NOMO-1 (cell line): ENCODE data around the gene ANKRD13C.
A peak's percentile ranks its signal among the peaks of the same experiment; 100 is the strongest.
"Not testable (repeated sequence)": the region's sequence is repeated elsewhere in the genome, so short reads cannot be mapped to it uniquely, and the experiment has no call there.

Source experiments
- DNase-seq, 2 experiments: peaks; one replicate each; lab custom pipeline; 2025; ENCODE audit not compliant: unreplicated experiment in 2 of 2; lab: John Stamatoyannopoulos, UW

ANKRD13C gene

GRCh38 chr1:70360321-70360720 lies 5.8 kb upstream of the ANKRD13C start:
- no peak for DNase-seq

- DNase-seq, result no peak
Observed at GRCh38 chr1:70358921-70359564, 4.5 kb upstream of the ANKRD13C start.

GRCh38 chr1:70355920-70356319 lies 1.4 kb upstream of the ANKRD13C start:
- peak; percentile 43 to 84 for DNase-seq

- DNase-seq, result no peak
Observed at GRCh38 chr1:70355111-70355407, 537 bp upstream of the ANKRD13C start.

- DNase-seq, result peak in 1 of 2 experiments; percentile 22
Observed at GRCh38 chr1:70353601-70354331, 756 bp downstream of the ANKRD13C start.

- no peak for DNase-seq
Observed at GRCh38 chr1:70353044-70353443, 1.5 kb downstream of the ANKRD13C start.

- DNase-seq, result not testable (repeated sequence)
Observed at GRCh38 chr1:70349799-70350198, 4.7 kb downstream of the ANKRD13C start.

GRCh38 chr1:70348399-70349165 lies 5.9 kb downstream of the ANKRD13C start:
- no peak for DNase-seq

GRCh38 chr1:70339644-70340043 lies 14.9 kb downstream of the ANKRD13C start:
- not testable (repeated sequence) for DNase-seq

- no peak for DNase-seq
Observed at GRCh38 chr1:70336050-70336449, 18.5 kb downstream of the ANKRD13C start.

- DNase-seq, result no peak
Observed at GRCh38 chr1:70334436-70334835, 20.1 kb downstream of the ANKRD13C start.

- DNase-seq, result no peak
Observed at GRCh38 chr1:70333245-70333644, 21.3 kb downstream of the ANKRD13C start.

GRCh38 chr1:70331962-70332361 lies 22.6 kb downstream of the ANKRD13C start:
- DNase-seq, result no peak

GRCh38 chr1:70327306-70328076 lies 27.0 kb downstream of the ANKRD13C start:
- DNase-seq, result no peak

GRCh38 chr1:70324683-70325082 lies 29.8 kb downstream of the ANKRD13C start:
- no peak for DNase-seq

GRCh38 chr1:70319750-70320149 lies 34.8 kb downstream of the ANKRD13C start:
- no peak for DNase-seq

- no peak for DNase-seq
Observed at GRCh38 chr1:70318191-70318590, 36.3 kb downstream of the ANKRD13C start.

GRCh38 chr1:70317087-70317486 lies 37.4 kb downstream of the ANKRD13C start:
- DNase-seq, result no peak

GRCh38 chr1:70315782-70316181 lies 38.7 kb downstream of the ANKRD13C start:
- no peak for DNase-seq

- no peak for DNase-seq
Observed at GRCh38 chr1:70314706-70315304, 39.7 kb downstream of the ANKRD13C start.

GRCh38 chr1:70311369-70311768 lies 43.2 kb downstream of the ANKRD13C start:
- DNase-seq, result no peak
